Vein endothelial cell (primary cell): ENCODE results near the gene ZNF266. TPM values are rescaled to one million over a fixed set of nuclear protein-coding genes. Genes with fewer than 3 reads are reported as not detected.

Experiments used
- total RNA-seq: library from RNA; depleted of rRNA; stranded (reverse); fragments of >200 nt; gene quantifications from 2 replicates; pipeline ENCODE4 v1.2.3, GENCODE V29; 2012

The ZNF266 gene
- total RNA-seq, result 10.8 and 16.5 TPM in 2 replicates

DNA sequence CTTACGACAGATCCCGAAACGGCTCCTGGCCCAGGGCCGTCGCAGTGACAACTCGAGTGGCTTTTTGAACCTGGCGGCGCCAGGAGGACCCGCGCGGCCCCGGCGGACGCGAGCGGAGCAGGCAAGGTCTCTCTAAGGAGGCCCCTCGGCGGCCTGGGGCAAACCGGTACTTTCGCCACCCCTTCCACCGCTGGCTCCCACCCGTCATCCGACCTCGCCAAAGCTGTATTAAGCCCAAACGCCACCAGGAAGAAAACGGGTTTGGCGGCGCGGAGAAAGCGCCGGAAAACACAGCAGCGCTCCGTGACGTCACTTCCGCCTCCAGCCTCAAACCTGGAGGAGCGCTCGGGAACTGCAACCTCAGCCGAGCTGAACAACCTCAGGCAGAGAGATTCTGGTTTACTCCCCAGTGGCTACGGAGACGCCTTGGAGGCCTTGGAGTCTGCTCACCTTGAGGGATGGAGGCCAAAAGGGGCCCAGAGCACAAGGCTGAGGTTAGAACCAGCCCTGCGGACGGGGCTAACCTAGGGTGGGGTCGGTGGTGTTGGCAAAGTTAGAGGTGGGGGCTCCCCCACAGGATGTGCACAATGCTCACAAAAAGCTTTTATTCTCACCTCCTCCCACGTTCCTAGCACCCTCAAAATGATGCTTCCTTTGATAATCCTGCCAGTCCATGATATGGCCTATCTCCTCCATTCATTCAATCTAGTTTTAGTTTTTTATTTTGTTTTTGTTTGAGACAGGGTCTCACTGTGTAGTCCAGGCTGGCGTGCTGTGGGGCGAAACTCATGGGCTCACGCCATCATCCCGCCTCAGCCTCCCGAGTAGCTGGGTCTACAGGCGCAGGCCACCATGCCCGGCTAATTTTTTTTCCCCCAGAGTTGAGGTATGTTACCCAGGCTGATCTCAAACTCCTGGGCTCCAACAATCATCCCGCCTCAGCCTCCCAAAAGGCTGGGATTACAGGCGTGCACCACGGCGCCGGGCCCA is at the start of gene ZNF266:
Gene ZNF266, minus strand, starts transcription at position 295 of the 990 bp plus-strand sequence. CDS start 15,484 bp downstream, outside the sequence.

DNA sequence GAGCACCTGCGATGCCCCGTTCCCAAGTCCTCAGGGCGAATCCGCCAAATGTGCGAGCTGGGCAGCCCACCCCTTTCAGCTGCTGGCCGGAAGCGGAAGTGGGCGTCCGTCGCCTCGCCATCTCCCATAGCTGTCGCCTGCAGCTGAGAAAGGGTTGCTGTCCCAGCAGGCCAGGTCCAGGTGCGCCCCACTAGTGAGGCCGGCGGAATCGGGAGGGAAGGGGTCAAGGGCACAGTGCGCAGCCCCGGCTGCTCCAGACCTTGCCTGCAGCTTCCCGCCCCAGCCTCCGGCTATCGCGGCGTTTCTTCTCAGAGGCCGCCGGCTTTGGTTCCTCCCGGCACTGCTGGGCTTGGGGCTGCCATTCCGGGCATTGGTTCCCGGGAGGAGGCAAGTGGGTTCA is 72.5 kb downstream of the ZNF266 start, which contains the start of gene ZNF177:
Gene ZNF177, plus strand, starts transcription at position 109 of the 400 bp plus-strand sequence. CDS start 15,299 bp downstream, outside the sequence.

Other genes with a start within 250 kb of the ZNF266 start
- not detected in 2 replicates for gene OR7D4, start 216.0 kb downstream of the ZNF266 start, total RNA-seq
- not detected in 2 replicates for gene OR7E24, start 184.6 kb downstream of the ZNF266 start, total RNA-seq
- 9.4 and 11.4 TPM in 2 replicates for gene ZNF699, start 125.7 kb downstream of the ZNF266 start, total RNA-seq
- 13.5 and 13.7 TPM in 2 replicates for gene ZNF559, start 111.4 kb downstream of the ZNF266 start, total RNA-seq
- gene ZNF177, start 72.6 kb downstream of the ZNF266 start, total RNA-seq, result 0.98 and 1.3 TPM in 2 replicates
- gene ZNF560, start 63.0 kb upstream of the ZNF266 start, total RNA-seq, result under 0.01 and 0.19 TPM in 2 replicates
- 24.9 and 26.5 TPM in 2 replicates for gene ZNF426, start 103.1 kb upstream of the ZNF266 start, total RNA-seq
- gene ZNF121, start 148.9 kb upstream of the ZNF266 start, total RNA-seq, result 32.7 and 43.6 TPM in 2 replicates
- gene ZNF561, start 185.7 kb upstream of the ZNF266 start, total RNA-seq, result 26.8 and 28.4 TPM in 2 replicates
- 27.8 and 30.2 TPM in 2 replicates for gene ZNF562, start 239.5 kb upstream of the ZNF266 start, total RNA-seq